Liver (tissue), 9 donors: ENCODE results near the gene TPCN1. TPM values are rescaled to one million over a fixed set of nuclear protein-coding genes. Genes with fewer than 3 reads are reported as not detected.
A peak's percentile ranks its signal among the peaks of the same experiment; 100 is the strongest.

Experiments
- DNase-seq: peaks from one replicate; pipeline ENCODE4 v3.0.0-alpha.2; 2017; ENCODE audit warnings: low spot score
- H3K27ac ChIP-seq, 2 donors: one replicate each; pipeline ENCODE4 v1.7.0; 2013; ENCODE audit warnings: inconsistent platforms in 2 of 2, low read length in 2 of 2, control low read depth in 1 of 2, low read depth in 1 of 2, mild to moderate bottlenecking in 1 of 2
- H3K27me3 ChIP-seq, 4 donors: one replicate each; pipeline versions ENCODE4 v1.6.1 to v1.7.0; 2013; ENCODE audit warnings: low read length in 3 of 4, inconsistent platforms in 1 of 4, mild to moderate bottlenecking in 1 of 4, moderate library complexity in 1 of 4; ENCODE audit not compliant: control insufficient read depth in 4 of 4, insufficient read depth in 4 of 4
- H3K36me3 ChIP-seq, 4 donors: one replicate each; pipeline versions ENCODE4 v1.6.1 to v1.7.0; 2013; ENCODE audit warnings: low read length in 3 of 4, mild to moderate bottlenecking in 3 of 4, low read depth in 1 of 4, moderate library complexity in 1 of 4; ENCODE audit not compliant: control insufficient read depth in 4 of 4, insufficient read depth in 3 of 4
- H3K4me1 ChIP-seq, 4 donors: one replicate each; pipeline versions ENCODE4 v1.6.1 to v1.7.0; 2013; ENCODE audit warnings: low read length in 3 of 4, mild to moderate bottlenecking in 3 of 4, moderate library complexity in 1 of 4; ENCODE audit not compliant: control insufficient read depth in 4 of 4, insufficient read depth in 4 of 4
- H3K4me3 ChIP-seq, 3 donors: one replicate each; pipeline versions ENCODE4 v1.6.1 to v1.7.0; 2013; ENCODE audit warnings: low read length in 3 of 3, control low read depth in 1 of 3, low read depth in 1 of 3, mild to moderate bottlenecking in 1 of 3
- H3K9ac ChIP-seq, 2 donors: one replicate each; pipeline ENCODE4 v1.7.0; 2013; ENCODE audit warnings: low read length in 2 of 2, mild to moderate bottlenecking in 2 of 2, moderate library complexity in 2 of 2, control low read depth in 1 of 2, low read depth in 1 of 2
- H3K9me3 ChIP-seq, 4 donors: one replicate each; pipeline versions ENCODE4 v1.6.1 to v1.7.0; 2013; ENCODE audit warnings: low read length in 3 of 4; ENCODE audit not compliant: control insufficient read depth in 4 of 4
- ATF3 ChIP-seq: IDR thresholded peaks from 2 replicates; pipeline ENCODE4 v1.6.1; 2016; ENCODE audit warnings: antibody characterized with exemption
- EGR1 ChIP-seq, 2 donors: IDR thresholded peaks; 2 replicates each; pipeline ENCODE4 v1.6.1; 2016 to 2018; ENCODE audit warnings: antibody characterized with exemption in 2 of 2, low read depth in 2 of 2
- FOXA1 ChIP-seq: IDR thresholded peaks from 2 replicates; pipeline ENCODE4 v1.6.1; 2016; ENCODE audit warnings: antibody characterized with exemption
- FOXA2 ChIP-seq: IDR thresholded peaks from 2 replicates; pipeline ENCODE4 v1.6.1; 2016; ENCODE audit warnings: antibody characterized with exemption
- GABPA ChIP-seq, 2 donors: IDR thresholded peaks in 1 of 2; conservative IDR thresholded peaks in 1 of 2; 2 replicates each; pipeline ENCODE4 v1.6.1; 2016; ENCODE audit warnings: antibody characterized with exemption in 2 of 2, mild to moderate bottlenecking in 1 of 2, moderate library complexity in 1 of 2
- HNF4A ChIP-seq, 2 donors: conservative IDR thresholded peaks; 2 replicates each; pipeline ENCODE4 v1.6.1; 2016; ENCODE audit warnings: antibody characterized with exemption in 2 of 2, mild to moderate bottlenecking in 2 of 2
- HNF4G ChIP-seq: IDR thresholded peaks from 2 replicates; pipeline ENCODE4 v1.6.1; 2016; ENCODE audit warnings: antibody characterized with exemption
- JUND ChIP-seq, 2 donors: IDR thresholded peaks; 2 replicates each; pipeline ENCODE4 v1.6.1; 2016; ENCODE audit warnings: antibody characterized with exemption in 2 of 2
- MAX ChIP-seq: IDR thresholded peaks from 2 replicates; pipeline ENCODE4 v1.6.1; 2016; ENCODE audit warnings: antibody characterized with exemption
- NR2F2 ChIP-seq: IDR thresholded peaks from 2 replicates; pipeline ENCODE4 v1.6.1; 2016; ENCODE audit warnings: antibody characterized with exemption
- RAD21 ChIP-seq, 2 donors: IDR thresholded peaks; 2 replicates each; pipeline ENCODE4 v1.6.1; 2016; ENCODE audit warnings: antibody characterized with exemption in 2 of 2, mild to moderate bottlenecking in 2 of 2
- REST ChIP-seq: IDR thresholded peaks from 2 replicates; pipeline ENCODE4 v1.6.1; 2016; ENCODE audit warnings: antibody characterized with exemption, mild to moderate bottlenecking
- RXRA ChIP-seq, 2 donors: IDR thresholded peaks; 2 replicates each; pipeline ENCODE4 v1.6.1; 2017 to 2018; ENCODE audit warnings: antibody characterized with exemption in 2 of 2, mild to moderate bottlenecking in 1 of 2
- SP1 ChIP-seq: IDR thresholded peaks from 2 replicates; pipeline ENCODE4 v1.6.1; 2018; ENCODE audit warnings: antibody characterized with exemption, mild to moderate bottlenecking
- TAF1 ChIP-seq: conservative IDR thresholded peaks from 2 replicates; pipeline ENCODE4 v1.6.1; 2016; ENCODE audit warnings: antibody characterized with exemption, mild to moderate bottlenecking
- YY1 ChIP-seq: IDR thresholded peaks from 2 replicates; pipeline ENCODE4 v1.6.1; 2016; ENCODE audit warnings: antibody characterized with exemption, mild to moderate bottlenecking
- ZBTB33 ChIP-seq: IDR thresholded peaks from 2 replicates; pipeline ENCODE4 v1.6.1; 2016; ENCODE audit warnings: antibody characterized with exemption
- WGBS: extraction: QIAGEN DNeasy Blood & Tissue Kit; methylation state at CpG from one replicate; pipeline ENCODE4 v1.1.7; 2013; 5-methylcytosine and 5-hydroxymethylcytosine counted together
- polyA plus RNA-seq, 2 donors: library from polyadenylated mRNA; stranded (reverse) in 1 of 2; unstranded in 1 of 2; fragments of 200-250 nt in 1 of 2; fragments of >200 nt in 1 of 2; fragmentation: Nextera tagmentation in 1 of 2; extraction: Ambion mirVana in 1 of 2; gene quantifications; one replicate each; pipeline versions ENCODE4 v1.2.1 to v1.2.3, GENCODE V29; 2013 to 2015
- total RNA-seq, 2 donors: library from RNA; depleted of rRNA; stranded (reverse); fragments of >200 nt; gene quantifications; one replicate each; pipeline ENCODE4 v1.2.3, GENCODE V29; 2014
- TF ChIP-seq, protein P1 (sequence below): fragments of 150-350 bp; IDR thresholded peaks from 2 replicates; pipeline ENCODE4 v1.5.1; 2017; ENCODE audit warnings: improper control_type of control experiment, low read depth, low read length; ENCODE audit not compliant: missing input control
- donor health status: healthy.
- donor health status: healthy.
- donor health status: healthy.
- donor health status: healthy.
- donor health status: healthy.

TPCN1 gene
- total and polyA plus RNA-seq, 4 donors = 8.6 to 19.2 (median 13.7) TPM

DNA sequence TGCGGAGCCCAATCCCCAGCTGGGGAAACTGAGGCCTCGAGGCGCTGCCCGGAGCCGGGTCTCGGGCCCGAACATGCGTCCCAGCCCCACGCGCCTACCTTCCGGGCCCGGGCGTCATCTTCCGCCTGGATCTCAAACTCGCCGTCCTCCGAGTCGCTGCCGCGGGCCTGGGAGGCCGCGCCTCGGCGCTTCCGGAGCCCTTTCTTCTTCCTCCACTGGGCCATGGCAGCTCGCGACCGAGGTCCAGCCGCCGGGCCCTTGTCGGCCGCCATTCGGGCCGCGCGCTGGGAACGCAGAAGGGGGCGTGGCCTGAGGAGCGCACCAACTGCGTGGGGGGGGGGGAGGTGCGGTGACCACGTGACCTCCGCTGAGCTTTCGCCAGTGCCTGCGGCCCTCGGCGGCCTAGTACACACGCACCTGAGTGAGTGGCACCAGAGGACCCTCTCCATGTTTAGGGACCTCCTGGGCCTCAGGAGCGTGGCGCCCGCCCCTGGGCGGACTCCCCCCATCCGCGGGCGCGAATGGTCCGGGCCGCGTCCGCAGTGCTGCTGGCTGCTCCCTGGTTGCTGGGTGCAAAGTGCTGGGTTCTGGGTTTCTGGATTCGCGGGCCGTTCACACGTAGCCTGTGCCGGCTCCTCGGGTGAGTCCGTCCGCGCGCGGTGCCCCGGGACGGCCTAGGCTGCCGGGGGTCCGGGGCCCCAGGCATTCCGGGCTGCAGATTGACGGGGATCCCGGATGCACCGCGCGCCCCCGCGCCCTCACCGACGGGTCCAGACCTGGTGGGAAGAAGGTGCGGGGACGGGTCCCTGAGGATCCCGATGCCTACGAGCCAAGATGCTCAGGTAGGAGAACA, 35.9 kb upstream of the TPCN1 start, which contains the start of the genes DDX54 and RITA1:
Gene DDX54, minus strand, starts transcription at position 299 of the 853 bp plus-strand sequence. Its CDS starts 27 bp downstream, at position 272.
Gene RITA1, plus strand, starts transcription at position 542 of the 853 bp plus-strand sequence. CDS start 1,026 bp downstream, outside the sequence.
- TF ChIP-seq ATF3 (no peak), TAF1 (peak; percentile 23), REST (peak; percentile 45), JUND (IDR thresholded peaks at IDR 0.05) (no peak), NR2F2 (no peak), HNF4A (conservative IDR thresholded peaks at IDR 0.05) (peak; percentile 6 to 48), GABPA (IDR thresholded peaks at IDR 0.05 in 1 of 2, conservative IDR thresholded peaks at IDR 0.05 in 1 of 2) (peak in 1 of 2 donors; percentile 41), ZBTB33 (no peak), HNF4G (no peak), RAD21 (IDR thresholded peaks at IDR 0.05) (no peak), FOXA2 (no peak), MAX (peak; percentile 32), SP1 (no peak), RXRA (IDR thresholded peaks at IDR 0.05) (no peak), FOXA1 (no peak), YY1 (peak; percentile 97), EGR1 (IDR thresholded peaks at IDR 0.05; ENCODE audit: low read depth in 2 of 2) (no peak)
- TF ChIP-seq, protein P1, sequence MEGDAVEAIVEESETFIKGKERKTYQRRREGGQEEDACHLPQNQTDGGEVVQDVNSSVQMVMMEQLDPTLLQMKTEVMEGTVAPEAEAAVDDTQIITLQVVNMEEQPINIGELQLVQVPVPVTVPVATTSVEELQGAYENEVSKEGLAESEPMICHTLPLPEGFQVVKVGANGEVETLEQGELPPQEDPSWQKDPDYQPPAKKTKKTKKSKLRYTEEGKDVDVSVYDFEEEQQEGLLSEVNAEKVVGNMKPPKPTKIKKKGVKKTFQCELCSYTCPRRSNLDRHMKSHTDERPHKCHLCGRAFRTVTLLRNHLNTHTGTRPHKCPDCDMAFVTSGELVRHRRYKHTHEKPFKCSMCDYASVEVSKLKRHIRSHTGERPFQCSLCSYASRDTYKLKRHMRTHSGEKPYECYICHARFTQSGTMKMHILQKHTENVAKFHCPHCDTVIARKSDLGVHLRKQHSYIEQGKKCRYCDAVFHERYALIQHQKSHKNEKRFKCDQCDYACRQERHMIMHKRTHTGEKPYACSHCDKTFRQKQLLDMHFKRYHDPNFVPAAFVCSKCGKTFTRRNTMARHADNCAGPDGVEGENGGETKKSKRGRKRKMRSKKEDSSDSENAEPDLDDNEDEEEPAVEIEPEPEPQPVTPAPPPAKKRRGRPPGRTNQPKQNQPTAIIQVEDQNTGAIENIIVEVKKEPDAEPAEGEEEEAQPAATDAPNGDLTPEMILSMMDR = no peak
- Histone ChIP-seq H3K9ac (peak within 1 kb of the TSS; percentile 51 to 97), H3K4me1 (peaks cover 8 to 39% (median 24%) of the 10 kb centered on the region in 4 donors), H3K4me3 (peak within 1 kb of the TSS; percentile 79 to 94 (median 81)), H3K9me3 (no peaks in the 10 kb centered on the region), H3K27ac (peak within 1 kb of the TSS; percentile 74 to 98), H3K36me3 (peaks cover 2 to 4% (median 3%) of the 10 kb centered on the region in 4 donors), H3K27me3 (no peaks in the 10 kb centered on the region)
- whole genome bisulfite sequencing = under 1% methylated on average over 89 of the region's 89 CpGs
- DNase-seq = peak; percentile 92
